SJSA1 (cell line): ENCODE results near the gene CYSTM1. TPM values are rescaled to one million over a fixed set of nuclear protein-coding genes. Genes with fewer than 3 reads are reported as not detected.
A peak's percentile ranks its signal among the peaks of the same experiment; 100 is the strongest.

Experiments
- DNase-seq, 2 experiments: peaks; one replicate each; pipeline ENCODE4 v3.0.0-alpha.2; 2015 to 2020; ENCODE audit warnings: low spot score in 2 of 2, low read depth in 1 of 2
- H3K27ac ChIP-seq: fragments of 250-450 bp; sonication (Bioruptor Pico); 2 replicates; pipeline ENCODE4 v1.5.1; 2020; ENCODE audit warnings: mild to moderate bottlenecking, moderate library complexity
- H3K27me3 ChIP-seq: fragments of 250-450 bp; sonication (Bioruptor Pico); replicated peaks from 2 replicates; pipeline ENCODE4 v1.5.1; 2020; ENCODE audit warnings: mild to moderate bottlenecking, moderate library complexity
- H3K36me3 ChIP-seq: fragments of 250-450 bp; sonication (Bioruptor Pico); 2 replicates; pipeline ENCODE4 v1.5.1; 2020; ENCODE audit warnings: mild to moderate bottlenecking
- H3K4me1 ChIP-seq: fragments of 250-450 bp; sonication (Bioruptor Pico); replicated peaks from 2 replicates; pipeline ENCODE4 v1.6.1; 2021; ENCODE audit warnings: mild to moderate bottlenecking
- H3K4me3 ChIP-seq: fragments of 250-450 bp; sonication (Bioruptor Pico); 2 replicates; pipeline ENCODE4 v1.5.1; 2020; ENCODE audit warnings: mild to moderate bottlenecking
- H3K9me3 ChIP-seq: fragments of 250-450 bp; sonication (Bioruptor Pico); replicated peaks from 2 replicates; pipeline ENCODE4 v1.5.1; 2020; ENCODE audit warnings: mild to moderate bottlenecking
- total RNA-seq: library from RNA; depleted of rRNA; stranded (reverse); fragments of >200 nt; shearing (Covaris generic); gene quantifications from 2 replicates; pipeline ENCODE4 v1.2.3, GENCODE V29; 2014; rRNA removed

The CYSTM1 gene
- 12.6 and 17.5 TPM in 2 replicates for total RNA-seq

- peaks cover 12% of the 10 kb centered on the region for H3K4me1 ChIP-seq
- H3K9me3 ChIP-seq: no peaks in the 10 kb centered on the region
- H3K36me3 ChIP-seq: no peaks in the 10 kb centered on the region; the same call in 1 of the 2 replicates
- peak within 1 kb of the TSS; percentile 39 for H3K27ac ChIP-seq
- peak; percentile 92 to 95 for DNase-seq
- H3K27me3 ChIP-seq: no peaks in the 10 kb centered on the region
- peak within 1 kb of the TSS; percentile 64 for H3K4me3 ChIP-seq
These were observed at the start of gene CYSTM1 for GRCh38 chr5:140174465-140175366. TSS of gene CYSTM1 (plus strand) at chr5:140175188. CDS start at chr5:140194466, 19,278 bp downstream.

GRCh38 chr5:140125637-140126036 lies 49.4 kb upstream of the CYSTM1 start, which contains the start of gene IGIP:
TSS of gene IGIP (plus strand) at chr5:140125937. CDS start at chr5:140128477, 2,540 bp downstream.
- Histone ChIP-seq H3K4me3 (no peak within 1 kb of the TSS), H3K4me1 (0 out of 2 replicates have a peak, but pooled peaks cover 5% of the 10 kb centered on the region), H3K27ac (no peak within 1 kb of the TSS), H3K9me3 (no peaks in the 10 kb centered on the region), H3K27me3 (no peaks in the 10 kb centered on the region), H3K36me3 (no peaks in the 10 kb centered on the region)
- DNase-seq: no peak

GRCh38 chr5:140126315-140127012 lies 48.5 kb upstream of the CYSTM1 start:
- Histone ChIP-seq H3K27ac (no peak overlapping the region), H3K4me1 (peaks cover 8% of the 10 kb centered on the region), H3K27me3 (no peaks in the 10 kb centered on the region), H3K36me3 (no peaks in the 10 kb centered on the region), H3K9me3 (no peaks in the 10 kb centered on the region), H3K4me3 (no peak overlapping the region)
- DNase-seq: no peak

GRCh38 chr5:140128376-140128775 lies 46.6 kb upstream of the CYSTM1 start:
- no peaks in the 10 kb centered on the region for H3K9me3 ChIP-seq
- no peaks in the 10 kb centered on the region for H3K27me3 ChIP-seq
- no peak for DNase-seq
- H3K4me3 ChIP-seq: no peak overlapping the region
- H3K4me1 ChIP-seq: peaks cover 19% of the 10 kb centered on the region
- no peaks in the 10 kb centered on the region for H3K36me3 ChIP-seq
- no peak overlapping the region for H3K27ac ChIP-seq

- no peaks in the 10 kb centered on the region for H3K9me3 ChIP-seq
- no peaks in the 10 kb centered on the region for H3K27me3 ChIP-seq
- peak overlapping the region; percentile 35 for H3K27ac ChIP-seq
- peak in 1 of 2 experiments; percentile 35 for DNase-seq
- no peak overlapping the region for H3K4me3 ChIP-seq
- H3K4me1 ChIP-seq: peaks cover 16% of the 10 kb centered on the region
- H3K36me3 ChIP-seq: no peaks in the 10 kb centered on the region
These were observed 43.8 kb upstream of the CYSTM1 start for GRCh38 chr5:140130949-140131733.

GRCh38 chr5:140131967-140132409 lies 43.0 kb upstream of the CYSTM1 start:
- H3K27ac ChIP-seq: peak overlapping the region; percentile 35
- H3K36me3 ChIP-seq: no peaks in the 10 kb centered on the region
- no peaks in the 10 kb centered on the region for H3K9me3 ChIP-seq
- no peak overlapping the region for H3K4me3 ChIP-seq
- no peaks in the 10 kb centered on the region for H3K27me3 ChIP-seq
- H3K4me1 ChIP-seq: peaks cover 16% of the 10 kb centered on the region
- DNase-seq: peak; percentile 80 to 83

- H3K27ac ChIP-seq: no peak overlapping the region
- H3K27me3 ChIP-seq: no peaks in the 10 kb centered on the region
- no peak overlapping the region for H3K4me3 ChIP-seq
- H3K4me1 ChIP-seq: peaks cover 16% of the 10 kb centered on the region
- H3K9me3 ChIP-seq: no peaks in the 10 kb centered on the region
- no peak for DNase-seq
- H3K36me3 ChIP-seq: no peaks in the 10 kb centered on the region
These were observed 41.3 kb upstream of the CYSTM1 start for GRCh38 chr5:140133514-140134167.

GRCh38 chr5:140134277-140134935 lies 40.6 kb upstream of the CYSTM1 start:
- Histone ChIP-seq H3K4me1 (peaks cover 16% of the 10 kb centered on the region), H3K36me3 (no peaks in the 10 kb centered on the region), H3K27me3 (no peaks in the 10 kb centered on the region), H3K9me3 (no peaks in the 10 kb centered on the region), H3K4me3 (no peak overlapping the region), H3K27ac (no peak overlapping the region)
- DNase-seq: no peak

- peaks cover 16% of the 10 kb centered on the region for H3K4me1 ChIP-seq
- DNase-seq: peak in 1 of 2 experiments; percentile 29
- H3K36me3 ChIP-seq: no peaks in the 10 kb centered on the region
- no peak overlapping the region for H3K27ac ChIP-seq
- H3K27me3 ChIP-seq: no peaks in the 10 kb centered on the region
- no peak overlapping the region for H3K4me3 ChIP-seq
- no peaks in the 10 kb centered on the region for H3K9me3 ChIP-seq
These were observed 39.9 kb upstream of the CYSTM1 start for GRCh38 chr5:140135127-140135526.

- H3K27ac ChIP-seq: no peak overlapping the region
- no peaks in the 10 kb centered on the region for H3K36me3 ChIP-seq
- no peak overlapping the region for H3K4me3 ChIP-seq
- H3K9me3 ChIP-seq: no peaks in the 10 kb centered on the region
- DNase-seq: peak in 1 of 2 experiments; percentile 33
- H3K4me1 ChIP-seq: peaks cover 11% of the 10 kb centered on the region
- no peaks in the 10 kb centered on the region for H3K27me3 ChIP-seq
These were observed 38.4 kb upstream of the CYSTM1 start for GRCh38 chr5:140136624-140137023.

GRCh38 chr5:140140435-140140834 lies 34.6 kb upstream of the CYSTM1 start:
- H3K27me3 ChIP-seq: no peaks in the 10 kb centered on the region
- H3K9me3 ChIP-seq: no peaks in the 10 kb centered on the region
- no peaks in the 10 kb centered on the region for H3K4me1 ChIP-seq
- no peak overlapping the region for H3K27ac ChIP-seq
- no peak overlapping the region for H3K4me3 ChIP-seq
- peak in 1 of 2 experiments; percentile 16 for DNase-seq
- no peaks in the 10 kb centered on the region for H3K36me3 ChIP-seq

GRCh38 chr5:140141241-140141640 lies 33.7 kb upstream of the CYSTM1 start:
- H3K4me3 ChIP-seq: no peak overlapping the region
- H3K27me3 ChIP-seq: no peaks in the 10 kb centered on the region
- H3K9me3 ChIP-seq: no peaks in the 10 kb centered on the region
- H3K36me3 ChIP-seq: no peaks in the 10 kb centered on the region
- peak in 1 of 2 experiments; percentile 35 for DNase-seq
- no peak overlapping the region for H3K27ac ChIP-seq
- no peaks in the 10 kb centered on the region; the same call in 1 of the 2 replicates for H3K4me1 ChIP-seq
